Natural killer cell treated with Interleukin-12 subunit alpha and Interleukin-12 subunit beta and Interleukin-15 and Interleukin-18, amount 100 ng/mL, for 72 hours (primary cell): ENCODE data around the gene NIT1. TPM values are rescaled to one million over a fixed set of nuclear protein-coding genes. Genes with fewer than 3 reads are reported as not detected.

Experiments used
- ATAC-seq, 2 donors: fragments of 150-1000 bp; cut with Tn5 transposase in 1 of 2; sonication (Bioruptor Pico), chemical (Tn5 transposase) in 1 of 2; 2 replicates each; pipeline ENCODE4 v1.10.0; 2021
- DNase-seq: peaks from one replicate; pipeline ENCODE4 v3.0.0; 2022; ENCODE audit warnings: low spot score
- H3K27ac Mint-ChIP-seq, 2 donors: 1 replicate in 1 of 2; 2 replicates in 1 of 2; pipeline ENCODE4 v1.8.0; 2022; ENCODE audit warnings: mixed read lengths in 2 of 2, mild to moderate bottlenecking in 1 of 2, moderate library complexity in 1 of 2
- H3K27me3 Mint-ChIP-seq, 2 donors: 1 replicate in 1 of 2; 2 replicates in 1 of 2; pipeline ENCODE4 v1.8.0; 2022; ENCODE audit warnings: mixed read lengths in 2 of 2
- H3K36me3 Mint-ChIP-seq: one replicate; pipeline ENCODE4 v1.8.0; 2022; ENCODE audit warnings: mixed read lengths
- H3K4me1 Mint-ChIP-seq, 2 donors: 1 replicate in 1 of 2; 2 replicates in 1 of 2; pipeline ENCODE4 v1.8.0; 2022; ENCODE audit warnings: low read depth in 2 of 2, mixed read lengths in 2 of 2, mild to moderate bottlenecking in 1 of 2
- H3K4me3 Mint-ChIP-seq: one replicate; pipeline ENCODE4 v1.8.0; 2022; ENCODE audit warnings: mixed read lengths
- H3K9me3 Mint-ChIP-seq: 2 replicates; pipeline ENCODE4 v1.8.0; 2022; ENCODE audit warnings: mixed read lengths
- total RNA-seq, 2 donors: library from RNA; stranded (reverse); gene quantifications; one replicate each; pipeline ENCODE4 v1.2.3, GENCODE V29; 2022

NIT1 gene
- total RNA-seq, 2 donors from 2014 or later, result 29.3 to 37.2 TPM

DNA sequence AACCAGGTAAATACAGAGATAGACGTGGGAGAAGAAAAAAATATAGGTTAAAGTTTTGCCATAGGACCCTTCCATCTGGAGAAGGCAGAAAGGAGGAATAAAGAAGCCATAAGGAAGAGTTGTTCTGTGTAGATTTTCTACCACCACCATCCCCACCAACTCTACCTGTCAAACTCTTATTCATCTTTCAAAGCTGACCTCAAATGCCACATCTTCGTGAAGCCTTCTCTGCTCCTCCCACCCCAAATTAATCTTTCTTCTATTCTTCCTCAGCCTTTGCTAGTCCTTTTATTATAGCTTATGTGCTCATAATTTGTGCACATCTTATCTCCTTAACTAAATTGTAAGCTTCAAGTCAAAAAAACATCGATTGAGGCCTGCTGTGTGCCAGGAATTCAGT is 27.3 kb upstream of the NIT1 start:
- Mint-ChIP-seq H3K9me3 (no peaks in the 10 kb centered on the region), H3K27ac (no peak overlapping the region), H3K4me1 (peaks cover 7 to 13% of the 10 kb centered on the region in 2 donors), H3K36me3 (no peaks in the 10 kb centered on the region), H3K4me3 (no peak overlapping the region), H3K27me3 (no peaks in the 10 kb centered on the region)
- ATAC-seq, result no peak
- DNase-seq, result no peak

DNA sequence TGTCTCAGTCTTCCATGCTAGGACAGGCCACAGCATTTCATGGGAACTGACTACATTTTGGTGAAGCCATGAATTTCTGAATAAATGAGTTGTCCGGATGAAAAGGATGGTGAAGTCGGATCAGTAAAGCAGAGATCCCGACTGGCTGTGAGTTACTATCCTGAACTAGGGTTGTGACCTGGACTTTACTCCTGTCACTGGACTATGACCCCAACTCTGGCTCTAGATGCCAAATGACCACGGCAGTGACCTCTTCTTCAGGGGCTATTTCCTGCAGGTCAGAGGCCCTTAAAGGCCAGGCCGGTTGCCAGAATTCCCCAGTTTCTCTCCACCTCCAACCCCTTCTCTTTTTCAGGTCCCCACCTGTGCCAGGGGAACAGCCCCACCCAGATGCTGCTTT is 26.8 kb upstream of the NIT1 start:
- ATAC-seq (no peak), DNase-seq (no peak)
- Mint-ChIP-seq H3K27ac (no peak overlapping the region), H3K4me3 (no peak overlapping the region), H3K9me3 (no peaks in the 10 kb centered on the region), H3K36me3 (no peaks in the 10 kb centered on the region), H3K27me3 (no peaks in the 10 kb centered on the region), H3K4me1 (peaks cover 7 to 13% of the 10 kb centered on the region in 2 donors)

DNA sequence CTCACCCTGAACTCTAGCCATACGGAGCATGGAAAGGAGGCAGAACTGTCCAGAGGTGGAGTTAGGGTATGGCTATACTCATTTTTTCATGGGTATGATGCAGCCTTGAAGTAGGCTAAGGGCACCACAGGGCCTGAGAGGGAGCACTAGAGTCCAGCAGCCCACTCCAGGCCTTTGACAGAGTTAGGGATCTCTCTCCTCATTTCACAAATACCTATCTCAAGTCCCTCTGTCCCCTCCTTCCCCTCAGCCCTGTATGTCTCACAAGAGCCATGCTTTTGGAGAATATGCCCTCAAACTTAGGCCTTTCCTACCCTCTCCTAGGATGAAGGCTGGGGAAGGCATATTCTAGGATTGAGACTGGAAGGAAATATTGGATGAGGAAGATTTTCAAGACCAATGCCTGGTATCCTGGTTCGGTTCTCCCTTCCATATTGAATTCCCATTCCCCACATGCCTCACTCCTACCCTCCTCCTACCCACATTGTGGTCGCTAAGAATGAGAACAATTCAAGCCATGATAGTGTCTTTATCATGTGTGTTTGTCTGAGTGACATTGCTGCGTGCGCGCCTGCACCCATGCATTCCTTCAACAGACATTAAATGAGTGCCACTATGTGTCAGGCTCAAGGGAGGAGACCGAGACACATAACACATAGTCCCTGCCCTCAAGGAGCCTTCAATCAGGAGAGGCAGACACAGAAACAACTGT is 26.0 kb upstream of the NIT1 start:
- H3K4me3 Mint-ChIP-seq, result no peak overlapping the region
- peaks cover 8 to 20% of the 10 kb centered on the region in 2 donors for H3K4me1 Mint-ChIP-seq
- H3K36me3 Mint-ChIP-seq, result no peaks in the 10 kb centered on the region
- H3K9me3 Mint-ChIP-seq, result no peaks in the 10 kb centered on the region
- peak overlapping the region in 1 of 2 donors; percentile 43 for H3K27ac Mint-ChIP-seq
- no peaks in the 10 kb centered on the region for H3K27me3 Mint-ChIP-seq
- ATAC-seq (no peak), DNase-seq (no peak)

DNA sequence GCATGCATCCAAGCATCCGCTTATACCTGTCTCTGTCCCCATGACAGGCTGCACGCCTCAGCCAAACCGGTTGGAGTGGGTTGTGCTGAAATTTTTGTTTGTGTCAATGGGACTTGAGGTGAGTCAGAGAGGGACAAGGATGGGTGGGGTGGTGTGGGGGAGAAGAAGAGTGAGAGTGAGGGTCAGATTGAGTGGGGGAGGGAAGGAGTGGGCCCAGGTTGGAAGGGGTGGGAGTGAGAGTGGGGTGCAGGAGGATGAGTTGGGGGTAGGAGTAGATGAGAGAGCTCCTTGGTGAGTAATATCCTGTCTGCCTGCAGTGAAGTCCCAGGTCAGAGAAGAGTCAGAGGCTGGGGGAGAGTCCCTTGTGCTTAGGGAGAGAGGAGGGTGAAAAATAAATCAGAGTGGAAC is 25.3 kb upstream of the NIT1 start:
- H3K36me3 Mint-ChIP-seq, result no peaks in the 10 kb centered on the region
- no peak for DNase-seq
- no peak overlapping the region for H3K4me3 Mint-ChIP-seq

DNA sequence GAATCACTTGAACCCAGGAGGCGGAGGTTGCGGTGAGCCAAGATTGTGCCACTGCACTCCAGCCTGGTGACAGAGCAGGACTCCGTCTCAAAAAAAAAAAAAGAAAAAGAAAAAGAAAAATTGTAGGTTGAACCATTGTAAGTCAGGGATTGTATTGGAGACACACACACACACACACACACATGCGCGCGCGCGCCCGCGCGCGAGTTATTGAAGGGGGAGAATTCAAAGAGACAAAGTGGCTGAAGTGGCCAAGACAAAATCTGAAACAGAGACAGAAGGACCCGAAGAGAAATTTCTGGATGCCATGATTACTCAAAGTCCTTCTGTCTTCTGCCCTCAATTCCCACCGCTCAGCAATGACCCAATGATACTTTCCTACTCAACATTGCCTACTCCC is 23.4 kb upstream of the NIT1 start:
- peaks cover 27 to 39% of the 10 kb centered on the region in 2 donors for H3K4me1 Mint-ChIP-seq
- DNase-seq, result no peak
- ATAC-seq, result no peak
- H3K4me3 Mint-ChIP-seq, result no peak overlapping the region
- no peak overlapping the region for H3K27ac Mint-ChIP-seq
- H3K36me3 Mint-ChIP-seq, result no peaks in the 10 kb centered on the region
- no peaks in the 10 kb centered on the region for H3K27me3 Mint-ChIP-seq
- H3K9me3 Mint-ChIP-seq, result no peaks in the 10 kb centered on the region

More for the DNA sequence above, 25.3 kb upstream of the NIT1 start:
- no peaks in the 10 kb centered on the region for H3K9me3 Mint-ChIP-seq
- peak overlapping the region in 1 of 2 donors; percentile 43 for H3K27ac Mint-ChIP-seq
- H3K27me3 Mint-ChIP-seq, result no peaks in the 10 kb centered on the region
- ATAC-seq, result peak; percentile 82 to 84
- peaks cover 15 to 27% of the 10 kb centered on the region in 2 donors for H3K4me1 Mint-ChIP-seq

DNA sequence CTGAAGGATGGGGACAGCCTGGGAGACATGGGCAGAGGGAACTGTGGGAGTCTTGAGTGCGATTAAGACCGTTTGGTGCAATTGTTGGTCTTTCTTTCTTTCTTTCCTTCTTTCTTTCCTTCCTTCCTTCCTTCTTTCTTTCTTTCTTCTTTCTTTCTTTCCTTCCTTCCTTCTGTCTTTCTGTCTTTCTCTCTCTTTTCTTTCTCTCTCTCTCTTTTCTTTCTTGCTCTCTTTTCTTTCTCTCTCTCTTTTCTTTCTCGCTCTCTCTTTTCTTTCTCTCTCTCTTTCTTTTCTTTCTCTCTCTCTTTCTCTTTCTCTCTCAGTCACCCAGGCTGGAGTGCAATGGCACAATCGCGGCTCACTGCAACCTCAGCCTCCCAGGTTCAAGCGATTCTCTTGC is 22.7 kb upstream of the NIT1 start:
- H3K4me1 Mint-ChIP-seq, result peaks cover 27 to 39% of the 10 kb centered on the region in 2 donors

DNA sequence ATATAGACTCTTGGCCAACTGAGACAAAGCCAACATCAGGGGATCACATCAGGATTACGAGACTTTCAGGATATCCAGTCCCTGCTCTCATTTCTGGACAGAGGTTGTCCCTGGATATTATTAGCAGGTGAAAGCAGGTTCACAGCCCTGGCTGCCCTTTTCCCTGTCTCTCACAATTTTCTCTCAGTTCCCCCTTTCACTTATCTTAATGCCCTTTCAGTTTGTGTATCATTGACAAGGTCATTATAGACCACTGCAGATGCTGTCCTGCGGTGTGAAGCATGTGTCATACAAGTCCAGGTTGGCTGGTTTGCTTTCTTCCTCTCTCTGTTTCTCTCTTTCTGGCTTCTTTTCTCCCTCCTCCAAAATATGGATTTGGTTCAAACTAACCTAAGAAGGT is 21.9 kb upstream of the NIT1 start:
- Mint-ChIP-seq H3K4me1 (peaks cover 27 to 39% of the 10 kb centered on the region in 2 donors), H3K27ac (peak overlapping the region in 1 of 2 donors; percentile 98), H3K9me3 (no peaks in the 10 kb centered on the region), H3K36me3 (no peaks in the 10 kb centered on the region), H3K4me3 (no peak overlapping the region), H3K27me3 (no peaks in the 10 kb centered on the region)
- no peak for DNase-seq
- no peak for ATAC-seq

More for the DNA sequence above, 22.7 kb upstream of the NIT1 start:
- ATAC-seq (no peak), DNase-seq (no peak)
- Mint-ChIP-seq H3K27ac (peak overlapping the region in 1 of 2 donors; percentile 3), H3K27me3 (no peaks in the 10 kb centered on the region), H3K9me3 (no peaks in the 10 kb centered on the region), H3K36me3 (no peaks in the 10 kb centered on the region), H3K4me3 (no peak overlapping the region)

DNA sequence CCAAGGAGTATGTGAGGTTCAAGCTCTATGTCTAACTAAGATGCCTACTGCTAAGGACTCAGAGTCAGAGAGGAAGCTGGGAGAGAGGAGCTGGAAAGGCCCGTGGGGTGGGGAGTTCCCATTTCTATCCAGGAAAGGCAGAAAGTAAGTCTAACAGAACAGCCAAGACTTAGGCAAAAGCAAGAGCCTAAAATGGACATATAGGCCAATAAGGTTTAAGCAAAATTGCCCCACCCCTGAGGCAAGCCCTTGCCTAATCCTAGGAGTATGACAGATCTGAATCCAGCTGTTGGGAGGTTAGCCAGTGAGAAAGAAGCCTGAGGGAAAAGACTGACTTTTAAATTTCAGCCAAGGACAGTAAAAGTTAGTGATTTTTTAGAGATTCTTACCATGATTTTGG is 21.4 kb upstream of the NIT1 start:
- no peaks in the 10 kb centered on the region for H3K9me3 Mint-ChIP-seq
- peaks cover 27 to 39% of the 10 kb centered on the region in 2 donors for H3K4me1 Mint-ChIP-seq
- DNase-seq, result no peak
- peak overlapping the region in 1 of 2 donors; percentile 98 for H3K27ac Mint-ChIP-seq
- H3K4me3 Mint-ChIP-seq, result no peak overlapping the region
- no peak for ATAC-seq
- no peaks in the 10 kb centered on the region for H3K27me3 Mint-ChIP-seq
- no peaks in the 10 kb centered on the region for H3K36me3 Mint-ChIP-seq

DNA sequence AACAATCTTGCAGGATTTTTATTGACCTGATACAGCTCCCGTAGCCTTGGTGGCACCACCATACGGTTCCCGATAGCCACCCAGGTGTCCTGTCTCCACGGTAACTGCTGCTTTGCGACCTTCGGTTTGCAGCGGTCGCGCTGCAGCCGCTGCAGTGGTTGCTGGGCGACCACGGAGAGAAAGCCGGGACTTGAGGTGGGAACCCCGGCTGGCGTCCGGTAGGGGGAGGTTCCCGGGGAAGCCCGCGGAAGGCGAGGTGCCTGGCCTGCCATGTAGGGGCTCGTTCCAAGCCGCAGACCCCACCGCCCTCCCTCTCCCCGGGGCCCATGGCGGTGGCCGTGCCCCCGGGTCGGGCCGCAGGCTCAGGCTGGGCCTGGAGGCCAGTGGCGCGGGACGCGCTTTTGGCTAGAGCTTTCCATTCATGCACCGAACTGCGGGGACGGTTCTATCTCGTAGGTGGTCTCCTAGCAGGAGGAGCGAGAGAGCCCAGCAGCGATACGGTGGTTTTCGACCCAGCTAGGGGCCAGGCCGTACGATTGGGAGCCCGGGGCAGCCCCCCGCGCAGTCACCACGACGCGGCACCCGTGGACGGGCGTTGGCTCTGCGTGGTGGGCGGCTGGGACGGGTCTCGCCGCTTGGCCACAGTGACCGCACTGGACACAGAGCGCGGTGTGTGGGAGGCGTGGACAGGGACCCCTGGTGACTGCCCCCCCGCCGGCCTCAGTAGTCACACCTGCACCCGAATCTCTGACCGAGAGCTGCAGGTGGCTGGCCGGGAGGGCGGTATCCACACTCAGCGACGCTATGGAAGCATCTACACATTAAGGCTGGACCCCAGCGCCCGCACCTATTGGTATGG is 19.5 kb upstream of the NIT1 start, which contains the start of gene KLHDC9:
TSS of gene KLHDC9 (plus strand) at position 152 of the 859 bp plus-strand sequence. CDS start at position 327, 175 bp downstream.
- H3K9me3 Mint-ChIP-seq, result no peaks in the 10 kb centered on the region
- H3K27ac Mint-ChIP-seq, result peak within 1 kb of the TSS; percentile 78 to 98
- peak; percentile 92 for DNase-seq
- ATAC-seq, result peak; percentile 87 to 89
- H3K36me3 Mint-ChIP-seq, result no peaks in the 10 kb centered on the region
- H3K27me3 Mint-ChIP-seq, result no peaks in the 10 kb centered on the region
- H3K4me3 Mint-ChIP-seq, result peak within 1 kb of the TSS; percentile 94
- H3K4me1 Mint-ChIP-seq, result peaks cover 20 to 26% of the 10 kb centered on the region in 2 donors

DNA sequence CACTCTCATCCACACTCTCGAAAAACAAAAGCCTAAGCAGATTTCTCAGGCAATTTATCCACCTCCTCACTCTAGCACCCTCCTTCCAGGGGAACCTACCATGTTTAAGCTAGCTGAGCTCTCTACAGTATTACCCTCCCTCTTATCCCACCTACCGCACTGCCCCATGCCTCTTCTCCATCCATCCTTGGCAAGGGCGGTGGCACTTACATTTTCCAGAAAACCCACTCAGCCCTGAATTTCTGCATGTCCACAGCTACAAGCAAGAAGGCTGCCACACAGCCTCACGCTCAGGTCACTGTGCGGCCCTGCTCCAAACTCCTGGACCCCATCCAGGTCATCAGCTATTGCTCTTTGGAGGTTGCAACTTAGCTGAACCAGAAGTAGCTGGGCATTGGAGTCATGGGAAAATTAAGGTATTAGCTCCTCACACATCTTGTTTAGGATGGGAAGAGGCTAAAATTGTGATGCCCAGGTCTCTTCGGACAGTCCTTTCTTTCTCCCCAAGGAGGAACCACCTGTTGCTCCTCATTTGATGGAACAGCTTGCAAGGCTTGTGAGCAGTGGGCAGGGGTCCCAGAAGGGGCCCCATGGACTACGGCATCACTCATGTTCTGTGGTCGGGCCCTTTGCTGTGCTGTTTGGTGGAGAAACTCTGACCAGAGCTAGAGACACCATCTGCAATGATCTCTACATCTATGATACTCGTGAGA is 18.7 kb upstream of the NIT1 start:
- H3K4me3 Mint-ChIP-seq, result peak overlapping the region; percentile 84
- ATAC-seq, result no peak
- peaks cover 20 to 26% of the 10 kb centered on the region in 2 donors for H3K4me1 Mint-ChIP-seq
- H3K27ac Mint-ChIP-seq, result peak overlapping the region; percentile 62 to 85
- H3K27me3 Mint-ChIP-seq, result no peaks in the 10 kb centered on the region
- no peak for DNase-seq
- no peaks in the 10 kb centered on the region for H3K9me3 Mint-ChIP-seq
- H3K36me3 Mint-ChIP-seq, result no peaks in the 10 kb centered on the region

DNA sequence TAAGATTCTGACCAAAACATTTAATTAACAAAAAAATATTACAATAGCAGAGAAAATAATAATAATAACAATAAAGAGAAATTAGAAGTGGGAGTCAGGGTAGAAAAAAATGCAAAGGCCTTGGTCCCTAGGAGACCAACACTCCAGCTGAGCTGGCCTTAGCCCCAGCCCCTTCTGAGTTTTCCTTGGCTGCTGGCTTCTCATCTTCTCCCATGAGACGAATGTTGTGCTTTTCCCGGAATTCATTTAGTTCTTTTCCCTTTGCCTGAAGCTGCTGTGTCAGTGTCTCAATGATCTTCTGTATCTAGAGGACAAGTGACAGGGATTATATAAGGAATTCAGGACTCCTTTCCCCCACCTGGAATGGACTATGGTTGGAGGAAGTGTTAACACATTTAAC is 17.3 kb upstream of the NIT1 start:
- Mint-ChIP-seq H3K27me3 (no peaks in the 10 kb centered on the region), H3K4me1 (peaks cover 20 to 29% of the 10 kb centered on the region in 2 donors), H3K27ac (no peak overlapping the region), H3K4me3 (no peak overlapping the region), H3K9me3 (no peaks in the 10 kb centered on the region), H3K36me3 (no peaks in the 10 kb centered on the region)
- ATAC-seq (no peak), DNase-seq (no peak)

DNA sequence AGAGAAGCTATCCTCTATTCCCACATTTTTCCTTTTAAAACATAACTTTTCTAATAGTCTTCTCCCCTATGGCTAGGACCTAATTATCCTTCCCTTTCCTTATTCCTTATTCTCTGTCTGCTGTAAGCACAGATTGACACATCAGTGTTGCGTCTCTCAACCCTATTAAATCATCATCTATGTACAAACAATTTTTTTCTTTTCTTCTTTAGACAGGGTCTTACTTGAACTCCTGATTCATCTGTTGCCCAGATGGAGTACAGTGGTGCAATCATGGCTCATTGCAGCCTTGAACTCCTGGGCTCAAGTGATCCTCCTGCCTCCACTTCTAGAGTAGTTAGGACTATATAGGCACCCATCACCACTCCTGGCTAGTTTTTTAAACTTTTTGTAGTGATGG is 11.5 kb upstream of the NIT1 start:
- Mint-ChIP-seq H3K27me3 (no peaks in the 10 kb centered on the region), H3K27ac (no peak overlapping the region), H3K9me3 (no peaks in the 10 kb centered on the region), H3K4me3 (no peak overlapping the region), H3K36me3 (peaks cover 6% of the 10 kb centered on the region), H3K4me1 (peaks cover 12 to 13% of the 10 kb centered on the region in 2 donors)
- ATAC-seq, result no peak
- no peak for DNase-seq

DNA sequence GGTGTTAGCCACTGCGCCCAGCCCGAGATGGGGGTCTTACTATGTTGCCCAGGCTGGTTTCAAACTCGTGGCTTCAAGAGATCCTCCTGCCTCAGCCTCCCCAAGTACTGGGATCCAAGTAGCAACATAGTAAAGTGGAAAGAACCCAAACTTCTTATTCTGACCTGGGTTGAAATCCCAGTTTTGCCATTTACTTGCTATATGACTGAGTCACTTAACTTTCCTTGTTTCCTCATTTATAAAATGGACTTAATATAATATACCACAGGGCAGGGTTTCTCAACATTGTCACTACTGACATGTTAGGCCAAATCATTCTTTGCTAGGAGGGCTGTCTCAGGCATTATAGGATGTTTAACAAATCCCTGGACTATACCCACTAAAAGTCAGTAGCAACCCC is 6.8 kb upstream of the NIT1 start:
- Mint-ChIP-seq H3K27ac (no peak overlapping the region), H3K36me3 (peaks cover 10% of the 10 kb centered on the region), H3K27me3 (no peaks in the 10 kb centered on the region), H3K4me1 (peaks cover 37 to 48% of the 10 kb centered on the region in 2 donors), H3K9me3 (no peaks in the 10 kb centered on the region), H3K4me3 (no peak overlapping the region)
- ATAC-seq (no peak), DNase-seq (no peak)
